ENCODE measurements around the gene PLK2.

Gene PLK2

DNA sequence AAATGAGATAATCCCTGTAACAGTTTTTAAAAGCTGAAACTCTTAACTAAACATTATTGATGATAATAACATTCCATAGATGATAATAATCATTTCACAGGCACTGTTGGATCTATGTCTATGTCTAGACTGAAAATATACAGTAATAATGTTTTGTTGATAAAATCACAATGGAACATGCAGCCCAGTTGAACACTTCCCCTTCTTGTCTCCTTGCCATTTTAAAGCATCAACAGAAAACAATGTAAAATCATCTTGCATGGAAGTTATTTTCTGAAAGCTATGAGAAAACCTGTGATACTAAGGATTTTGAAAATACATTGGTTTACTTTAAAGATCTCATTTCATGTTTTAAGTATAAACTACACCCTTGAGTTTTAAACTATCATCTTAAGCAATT lies 33.3 kb upstream of the PLK2 start:
- TF ChIP-seq CTCF (IDR thresholded peaks at IDR 0.05; ENCODE audit: borderline replicate concordance, insufficient read depth, low read depth, low read length): no peak
- no peak overlapping the region for H3K4me3 ChIP-seq (ENCODE audit: low read depth, low read length)

- no peak for TF ChIP-seq CTCF (IDR thresholded peaks at IDR 0.05; ENCODE audit: borderline replicate concordance, insufficient read depth, low read depth, low read length)
- no peak within 1 kb of the TSS for H3K4me3 ChIP-seq (ENCODE audit: low read depth, low read length)
These were observed 31.5 kb upstream of the PLK2 start, which contains the start of gene GAPT for GRCh38 chr5:58491216-58491892. Gene GAPT, plus strand, starts transcription at chr5:58491435. Its CDS starts 3,102 bp downstream, at chr5:58494537.

GRCh38 chr5:58490402-58491050 lies 30.6 kb upstream of the PLK2 start:
- H3K4me3 ChIP-seq (ENCODE audit: low read depth, low read length): no peak overlapping the region
- no peak for TF ChIP-seq CTCF (IDR thresholded peaks at IDR 0.05; ENCODE audit: borderline replicate concordance, insufficient read depth, low read depth, low read length)

DNA sequence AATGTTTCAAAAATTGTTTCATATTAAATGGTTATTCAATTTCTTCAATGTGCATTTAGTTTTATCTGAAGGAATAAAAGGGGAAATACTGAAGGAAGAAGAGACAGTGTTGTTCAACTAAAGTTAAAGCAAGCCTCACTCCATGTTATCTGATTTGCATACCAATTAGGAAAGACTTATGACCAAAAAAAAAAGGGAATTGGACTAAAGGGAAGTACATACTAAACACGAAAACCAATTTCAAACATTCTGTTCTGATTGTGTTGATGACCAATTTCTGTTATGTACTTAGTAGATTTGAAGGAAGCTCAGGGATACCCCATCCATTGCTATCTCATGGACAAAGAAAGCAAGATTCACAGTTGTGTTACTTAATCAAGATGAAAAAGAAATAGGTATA lies 26.4 kb upstream of the PLK2 start:
- no peak for TF ChIP-seq CTCF (IDR thresholded peaks at IDR 0.05; ENCODE audit: borderline replicate concordance, insufficient read depth, low read depth, low read length)
- no peak overlapping the region for H3K4me3 ChIP-seq (ENCODE audit: low read depth, low read length)

DNA sequence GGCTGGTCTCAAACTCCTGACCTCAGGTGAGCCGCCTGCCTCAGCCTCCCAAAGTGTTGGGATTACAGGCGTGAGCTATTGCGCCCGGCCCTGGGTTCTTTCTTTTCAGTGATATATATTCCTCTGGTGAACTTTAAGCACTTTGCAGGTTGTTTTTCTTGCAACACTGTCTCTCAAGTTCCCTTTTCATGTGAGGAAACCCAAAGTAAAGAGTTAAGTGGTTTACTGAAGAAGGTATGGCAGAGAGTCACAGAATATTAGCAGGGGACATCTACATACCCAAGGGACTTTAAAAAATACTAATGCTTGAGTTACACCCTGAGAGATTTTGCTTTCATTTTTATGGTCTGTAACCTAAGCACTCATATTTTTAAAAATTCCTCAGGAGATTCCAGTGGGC lies 24.6 kb upstream of the PLK2 start:
- TF ChIP-seq CTCF (IDR thresholded peaks at IDR 0.05; ENCODE audit: borderline replicate concordance, insufficient read depth, low read depth, low read length): no peak
- H3K4me3 ChIP-seq (ENCODE audit: low read depth, low read length): no peak overlapping the region

DNA sequence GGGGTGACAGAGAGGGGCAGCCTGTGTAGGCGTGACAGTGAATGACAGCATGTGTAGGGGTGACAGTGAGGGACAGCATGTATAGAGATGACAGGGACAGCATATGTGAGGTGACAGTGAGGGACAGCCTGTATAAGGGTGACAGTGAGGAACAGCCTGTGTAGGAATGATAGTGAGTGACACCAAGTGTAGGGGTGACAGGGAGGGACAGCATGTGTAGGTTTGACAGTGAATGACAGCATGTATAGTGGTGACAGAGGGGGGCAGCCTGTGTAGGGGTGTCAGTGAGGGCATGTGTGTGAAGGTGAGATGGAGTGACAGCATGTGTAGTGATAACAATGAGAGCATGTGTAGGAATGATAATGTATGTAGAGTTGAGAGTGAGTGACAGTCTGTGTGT lies 22.6 kb upstream of the PLK2 start:
- H3K4me3 ChIP-seq (ENCODE audit: low read depth, low read length): no peak overlapping the region
- TF ChIP-seq CTCF (IDR thresholded peaks at IDR 0.05; ENCODE audit: borderline replicate concordance, insufficient read depth, low read depth, low read length): no peak

GRCh38 chr5:58481828-58482227 lies 21.9 kb upstream of the PLK2 start:
- H3K4me3 ChIP-seq (ENCODE audit: low read depth, low read length): no peak overlapping the region
- no peak for TF ChIP-seq CTCF (IDR thresholded peaks at IDR 0.05; ENCODE audit: borderline replicate concordance, insufficient read depth, low read depth, low read length)
